PC-3 (cell line): ENCODE measurements around the gene ACVRL1.

Experiments used
- EZH2 ChIP-seq: fragments of 300-600 bp; sonication (generic); IDR thresholded peaks from one replicate; pipeline ENCODE4 v1.6.1; 2017; ENCODE audit warnings: antibody characterized with exemption, mild to moderate bottlenecking, low read length; ENCODE audit not compliant: unreplicated experiment
- EZH2phosphoT487 ChIP-seq: fragments of 300-600 bp; sonication (generic); IDR thresholded peaks from 2 replicates; pipeline ENCODE4 v1.6.1; 2018; ENCODE audit warnings: mild to moderate bottlenecking, antibody characterized with exemption, low read length, borderline replicate concordance
- TF ChIP-seq, protein P1 (sequence below): fragments of 300-600 bp; sonication (generic); conservative IDR thresholded peaks from 2 replicates; pipeline ENCODE4 v1.5.1; 2017; ENCODE audit warnings: antibody characterized with exemption, low read depth, mild to moderate bottlenecking, low read length

DNA sequence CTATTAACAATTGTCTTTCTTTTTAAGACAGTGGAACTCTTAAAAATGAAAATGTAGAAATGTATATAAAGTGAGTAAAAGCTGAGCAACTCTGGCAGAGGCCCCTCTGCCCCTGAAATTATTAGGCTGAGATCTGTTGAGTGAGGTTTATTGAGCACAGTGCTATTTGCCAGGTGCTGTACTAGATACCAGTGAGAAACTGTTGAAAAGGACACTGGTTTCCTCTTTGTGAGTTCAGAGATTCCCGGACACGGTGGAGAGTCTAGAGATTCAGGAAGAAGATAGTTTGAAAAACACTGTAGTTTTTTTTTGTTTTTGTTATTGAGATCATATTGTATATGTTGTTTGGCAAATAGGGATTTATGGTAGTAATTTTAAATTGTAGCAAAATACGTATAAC is 55.4 kb downstream of the ACVRL1 start:
- TF ChIP-seq EZH2phosphoT487 (no peak), EZH2 (no peak)
- TF ChIP-seq, protein P1, sequence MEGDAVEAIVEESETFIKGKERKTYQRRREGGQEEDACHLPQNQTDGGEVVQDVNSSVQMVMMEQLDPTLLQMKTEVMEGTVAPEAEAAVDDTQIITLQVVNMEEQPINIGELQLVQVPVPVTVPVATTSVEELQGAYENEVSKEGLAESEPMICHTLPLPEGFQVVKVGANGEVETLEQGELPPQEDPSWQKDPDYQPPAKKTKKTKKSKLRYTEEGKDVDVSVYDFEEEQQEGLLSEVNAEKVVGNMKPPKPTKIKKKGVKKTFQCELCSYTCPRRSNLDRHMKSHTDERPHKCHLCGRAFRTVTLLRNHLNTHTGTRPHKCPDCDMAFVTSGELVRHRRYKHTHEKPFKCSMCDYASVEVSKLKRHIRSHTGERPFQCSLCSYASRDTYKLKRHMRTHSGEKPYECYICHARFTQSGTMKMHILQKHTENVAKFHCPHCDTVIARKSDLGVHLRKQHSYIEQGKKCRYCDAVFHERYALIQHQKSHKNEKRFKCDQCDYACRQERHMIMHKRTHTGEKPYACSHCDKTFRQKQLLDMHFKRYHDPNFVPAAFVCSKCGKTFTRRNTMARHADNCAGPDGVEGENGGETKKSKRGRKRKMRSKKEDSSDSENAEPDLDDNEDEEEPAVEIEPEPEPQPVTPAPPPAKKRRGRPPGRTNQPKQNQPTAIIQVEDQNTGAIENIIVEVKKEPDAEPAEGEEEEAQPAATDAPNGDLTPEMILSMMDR, result no peak
